Lung (tissue), 12 donors: ENCODE results near the gene CAP2. TPM values are rescaled to one million over a fixed set of nuclear protein-coding genes. Genes with fewer than 3 reads are reported as not detected.
A peak's percentile ranks its signal among the peaks of the same experiment; 100 is the strongest.

ENCODE experiments used
- ATAC-seq: fragments of 200-7000 bp; cut with Tn5 transposase; one replicate; pipeline ENCODE4 v1.9.1; 2020; ENCODE audit warnings: moderate number of reproducible peaks; ENCODE audit not compliant: insufficient read depth, low FRiP score
- DNase-seq, 3 donors: peaks; one replicate each; pipeline ENCODE4 v3.0.0-alpha.2; 2013 to 2017
- H3K27ac ChIP-seq, 2 donors: one replicate each; pipeline ENCODE4 v1.5.1; 2013; ENCODE audit warnings: mild to moderate bottlenecking in 2 of 2, moderate library complexity in 2 of 2, control low read depth in 1 of 2, inconsistent platforms in 1 of 2, low read depth in 1 of 2, low read length in 1 of 2
- H3K27me3 ChIP-seq, 3 donors: one replicate each; pipeline ENCODE4 v1.5.1; 2013; ENCODE audit warnings: low read length in 2 of 3; ENCODE audit not compliant: control insufficient read depth in 3 of 3, insufficient read depth in 3 of 3
- H3K36me3 ChIP-seq, 4 donors: one replicate each; pipeline ENCODE4 v1.5.1; 2013; ENCODE audit warnings: low read length in 4 of 4, mild to moderate bottlenecking in 1 of 4, moderate library complexity in 1 of 4; ENCODE audit not compliant: control insufficient read depth in 4 of 4, insufficient read depth in 4 of 4
- H3K4me1 ChIP-seq, 5 donors: one replicate each; pipeline ENCODE4 v1.5.1; 2013; ENCODE audit warnings: low read length in 5 of 5, mild to moderate bottlenecking in 2 of 5, moderate library complexity in 1 of 5; ENCODE audit not compliant: control insufficient read depth in 5 of 5, insufficient read depth in 5 of 5
- H3K4me3 ChIP-seq: one replicate; pipeline ENCODE4 v1.5.1; 2013; ENCODE audit warnings: mild to moderate bottlenecking, control low read depth, moderate library complexity
- H3K9ac ChIP-seq, 2 donors: one replicate each; pipeline ENCODE4 v1.5.1; 2013; ENCODE audit warnings: low read length in 2 of 2, control low read depth in 1 of 2; ENCODE audit not compliant: insufficient read depth in 1 of 2
- H3K9me3 ChIP-seq, 4 donors: one replicate each; pipeline ENCODE4 v1.5.1; 2013; ENCODE audit warnings: low read length in 3 of 4, mild to moderate bottlenecking in 1 of 4, moderate library complexity in 1 of 4; ENCODE audit not compliant: control insufficient read depth in 4 of 4, insufficient read depth in 3 of 4
- WGBS, 2 donors: extraction: QIAGEN DNeasy Blood & Tissue Kit; methylation state at CpG; one replicate each; pipeline ENCODE4 v1.1.7; 2013; 5-methylcytosine and 5-hydroxymethylcytosine counted together
- polyA plus RNA-seq, 2 donors: library from polyadenylated mRNA; stranded (reverse); fragments of 200-250 nt; gene quantifications; one replicate each; pipeline ENCODE4 v1.2.1, GENCODE V29; 2013
- total RNA-seq, 2 donors: library from RNA; depleted of rRNA in 1 of 2; stranded (reverse); fragments of >200 nt in 1 of 2; gene quantifications; one replicate each; pipeline ENCODE4 v1.2.1, GENCODE V29; 2014 to 2021
- TF ChIP-seq, protein P1 (sequence below): IDR thresholded peaks from 2 replicates; pipeline ENCODE4 v1.5.1; 2012; ENCODE audit warnings: mild to moderate bottlenecking; ENCODE audit errors: control extremely low read depth, extremely low read depth
- donor health status: control.
- donor health status: control.
- donor health status: Bipolar disorder and iron deficiency.
- donor health status: healthy.
- donor health status: DM: yes; HTN: yes; CAD: no.

Gene CAP2
- total and polyA plus RNA-seq, 4 donors: 2.0 to 5.7 (median 3.4) TPM

DNA sequence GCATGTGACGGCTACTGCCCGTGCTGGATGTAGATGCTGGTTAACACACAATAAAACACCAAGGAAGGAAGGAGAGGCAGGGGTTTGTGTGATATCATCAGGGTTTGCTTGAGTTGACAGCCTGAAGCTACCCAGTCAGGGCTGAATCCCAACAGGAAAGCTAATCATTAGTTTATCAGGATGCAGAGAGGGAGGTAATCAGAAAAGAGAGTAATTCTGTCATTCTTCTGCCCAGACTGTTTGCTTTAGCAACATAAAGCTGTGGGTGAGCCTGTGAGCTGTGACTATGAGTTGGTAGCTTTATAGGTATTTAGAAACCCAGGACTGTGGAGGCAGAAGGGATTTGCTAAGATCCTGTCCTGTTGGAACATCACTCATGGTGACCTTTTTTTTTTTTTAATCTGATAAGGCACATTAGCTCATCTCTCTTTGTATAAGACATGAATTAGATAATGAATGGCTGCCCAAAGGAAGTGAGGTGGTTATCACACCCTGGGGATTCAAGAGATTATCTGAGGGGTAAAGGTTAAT, 79.3 kb downstream of the CAP2 start:
- 75 to 93% methylated on average over 2 of the region's 2 CpGs for WGBS, 2 donors
- Histone ChIP-seq H3K9ac (no peak overlapping the region), H3K9me3 (no peaks in the 10 kb centered on the region), H3K36me3 (no peaks in the 10 kb centered on the region), H3K27me3 (no peaks in the 10 kb centered on the region), H3K4me3 (no peak overlapping the region), H3K4me1 (peaks cover 0 to 45% (median 13%) of the 10 kb centered on the region in 5 donors), H3K27ac (peak overlapping the region in 1 of 2 donors; percentile 94)
- DNase-seq: no peak
- TF ChIP-seq, protein P1, sequence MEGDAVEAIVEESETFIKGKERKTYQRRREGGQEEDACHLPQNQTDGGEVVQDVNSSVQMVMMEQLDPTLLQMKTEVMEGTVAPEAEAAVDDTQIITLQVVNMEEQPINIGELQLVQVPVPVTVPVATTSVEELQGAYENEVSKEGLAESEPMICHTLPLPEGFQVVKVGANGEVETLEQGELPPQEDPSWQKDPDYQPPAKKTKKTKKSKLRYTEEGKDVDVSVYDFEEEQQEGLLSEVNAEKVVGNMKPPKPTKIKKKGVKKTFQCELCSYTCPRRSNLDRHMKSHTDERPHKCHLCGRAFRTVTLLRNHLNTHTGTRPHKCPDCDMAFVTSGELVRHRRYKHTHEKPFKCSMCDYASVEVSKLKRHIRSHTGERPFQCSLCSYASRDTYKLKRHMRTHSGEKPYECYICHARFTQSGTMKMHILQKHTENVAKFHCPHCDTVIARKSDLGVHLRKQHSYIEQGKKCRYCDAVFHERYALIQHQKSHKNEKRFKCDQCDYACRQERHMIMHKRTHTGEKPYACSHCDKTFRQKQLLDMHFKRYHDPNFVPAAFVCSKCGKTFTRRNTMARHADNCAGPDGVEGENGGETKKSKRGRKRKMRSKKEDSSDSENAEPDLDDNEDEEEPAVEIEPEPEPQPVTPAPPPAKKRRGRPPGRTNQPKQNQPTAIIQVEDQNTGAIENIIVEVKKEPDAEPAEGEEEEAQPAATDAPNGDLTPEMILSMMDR: no peak
- no peak for ATAC-seq

DNA sequence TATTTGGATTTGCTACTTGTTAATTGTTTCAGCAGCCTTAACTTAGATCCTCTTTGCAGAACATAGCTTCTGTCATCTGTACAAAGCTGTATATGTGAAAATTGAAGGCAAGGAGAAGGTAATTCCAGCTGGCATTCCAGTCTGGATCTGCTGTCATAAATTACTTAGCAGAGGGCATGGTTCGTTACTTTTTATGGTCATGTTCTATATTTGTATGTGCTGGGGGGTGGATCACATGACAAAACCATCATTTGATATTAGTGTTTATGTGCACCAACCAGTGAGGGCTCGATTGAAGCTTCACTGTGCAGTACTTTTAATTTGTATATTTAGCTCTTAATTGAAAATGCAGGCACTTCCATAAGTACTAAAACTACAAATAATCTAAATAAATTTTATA, 80.2 kb downstream of the CAP2 start:
- H3K4me1 ChIP-seq: peaks cover 0 to 48% (median 13%) of the 10 kb centered on the region in 5 donors
- ATAC-seq (no peak), DNase-seq (no peak)

DNA sequence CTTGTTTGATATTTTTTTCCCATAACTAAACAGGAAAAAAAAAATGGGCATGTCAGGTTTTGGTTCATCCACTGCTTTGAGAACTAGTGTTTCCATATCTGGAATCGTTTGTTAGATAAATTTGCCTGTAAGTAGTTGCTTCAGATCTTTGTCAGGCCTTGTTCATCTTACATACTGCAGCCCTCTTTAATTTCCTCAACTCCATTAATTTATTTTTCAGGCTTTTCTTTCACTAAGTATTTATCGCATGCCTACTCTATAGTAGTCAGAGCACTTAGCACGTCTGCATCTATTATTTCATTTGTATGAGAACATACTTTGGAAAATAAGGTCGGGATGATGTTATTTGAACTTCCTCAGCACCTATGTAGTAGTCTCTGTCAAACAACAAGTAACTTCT, 80.9 kb downstream of the CAP2 start:
- Histone ChIP-seq H3K27ac (peak overlapping the region in 1 of 2 donors; percentile 70), H3K4me3 (no peak overlapping the region), H3K9me3 (no peaks in the 10 kb centered on the region), H3K9ac (no peak overlapping the region), H3K4me1 (peaks cover 2 to 43% (median 13%) of the 10 kb centered on the region in 5 donors), H3K27me3 (no peaks in the 10 kb centered on the region), H3K36me3 (no peaks in the 10 kb centered on the region)
- DNase-seq (no peak), ATAC-seq (no peak)
- TF ChIP-seq, protein P1: no peak
- WGBS, 2 donors: 84 to 88% methylated on average over 4 of the region's 4 CpGs

More for the DNA sequence above, 80.2 kb downstream of the CAP2 start:
- Histone ChIP-seq H3K27me3 (no peaks in the 10 kb centered on the region), H3K9me3 (no peaks in the 10 kb centered on the region), H3K36me3 (no peaks in the 10 kb centered on the region), H3K9ac (no peak overlapping the region), H3K4me3 (no peak overlapping the region), H3K27ac (peak overlapping the region in 1 of 2 donors; percentile 79)
- TF ChIP-seq, protein P1: no peak
- WGBS, 2 donors: 62 to 80% methylated on average over 2 of the region's 2 CpGs
